Stimulated activated CD4-positive, alpha-beta T cell treated with anti-CD3 and anti-CD28 coated beads, Interleukin-1b, Interleukin-23, amount 100 ng/mL, for 48 hours (primary cell): ENCODE results near the gene MRPS25.
A peak's percentile ranks its signal among the peaks of the same experiment; 100 is the strongest.
"Not testable (repeated sequence)": the region's sequence is repeated elsewhere in the genome, so short reads cannot be mapped to it uniquely, and the experiment has no call there.

Experiments used
- DNase-seq: peaks from one replicate; pipeline ENCODE4 v3.0.0-alpha.2; 2020

The MRPS25 gene

DNA sequence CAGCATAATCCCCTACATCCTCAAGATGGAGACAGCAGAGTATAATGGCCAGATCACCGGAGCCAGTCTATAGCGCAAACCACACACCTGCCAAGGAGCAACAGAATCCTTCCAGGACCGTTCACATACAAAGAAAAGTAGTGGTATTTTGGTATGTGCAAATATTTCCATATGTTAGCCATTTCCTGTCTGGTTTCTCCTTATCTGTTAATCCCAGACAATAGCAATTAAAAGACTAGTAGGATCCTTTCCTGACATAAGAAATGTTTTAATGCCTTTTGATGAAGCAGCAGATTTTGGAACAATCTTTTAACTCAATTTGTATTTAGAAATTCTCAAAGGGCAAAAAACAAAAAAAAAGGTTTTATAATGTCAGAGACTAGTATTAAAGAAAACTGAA is 22.2 kb downstream of the MRPS25 start:
- no peak for DNase-seq

DNA sequence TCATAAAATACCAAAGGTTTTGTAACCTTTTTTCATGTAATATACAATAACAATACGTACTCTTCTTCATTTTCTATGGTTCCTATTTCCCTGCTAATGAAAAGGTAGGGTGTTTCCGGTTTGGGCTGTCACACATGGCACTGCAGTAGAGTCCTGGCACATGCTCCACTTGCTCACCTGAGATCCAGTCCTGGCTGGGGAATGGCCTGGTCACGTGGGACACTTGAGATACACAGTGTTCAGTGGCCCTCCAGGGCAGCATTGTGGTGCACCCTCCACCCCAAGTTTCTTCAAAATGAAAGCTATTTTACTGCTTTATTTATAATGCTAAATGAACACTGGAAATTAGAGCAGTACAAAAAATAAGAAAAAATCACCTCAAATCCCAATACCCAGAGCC is 23.2 kb downstream of the MRPS25 start:
- no peak for DNase-seq

DNA sequence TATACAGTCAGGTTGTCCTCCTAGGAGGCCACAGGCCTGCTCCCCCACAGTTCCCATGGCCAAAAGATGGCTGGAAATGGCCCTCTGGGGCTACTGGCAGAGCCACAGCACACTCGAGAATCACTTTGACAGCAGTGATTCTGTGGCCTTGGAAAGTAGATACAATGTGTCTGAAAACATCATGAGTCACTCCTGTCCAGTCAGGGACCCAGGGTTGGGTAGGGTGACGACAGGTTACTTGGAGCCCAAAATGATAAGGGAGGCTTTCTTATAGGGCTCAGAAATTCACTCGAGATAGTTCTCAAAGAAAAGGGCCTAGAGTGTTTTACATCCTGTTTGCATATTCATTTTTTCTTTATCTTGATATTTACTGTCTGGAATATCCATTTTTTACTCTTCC is 24.3 kb downstream of the MRPS25 start:
- no peak for DNase-seq

DNA sequence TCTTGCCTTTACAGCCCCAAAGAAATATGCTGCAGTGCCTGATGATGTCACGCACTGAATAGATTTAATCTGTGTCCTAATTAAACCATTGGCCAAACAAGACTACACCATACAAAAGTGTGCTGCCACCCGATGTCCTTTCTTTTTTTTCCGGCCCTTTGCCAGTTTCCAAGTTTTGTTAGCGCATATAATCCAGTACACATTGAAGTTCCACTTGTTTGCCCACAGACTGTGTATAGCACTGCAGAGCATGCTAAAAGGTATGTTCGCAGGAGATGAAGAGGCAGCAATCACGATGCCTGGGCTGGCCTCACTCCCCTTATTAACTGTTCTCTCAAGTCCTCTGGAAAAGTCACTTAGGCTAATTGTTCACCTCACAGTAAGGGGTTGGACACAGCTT is 26.8 kb downstream of the MRPS25 start:
- no peak for DNase-seq

DNA sequence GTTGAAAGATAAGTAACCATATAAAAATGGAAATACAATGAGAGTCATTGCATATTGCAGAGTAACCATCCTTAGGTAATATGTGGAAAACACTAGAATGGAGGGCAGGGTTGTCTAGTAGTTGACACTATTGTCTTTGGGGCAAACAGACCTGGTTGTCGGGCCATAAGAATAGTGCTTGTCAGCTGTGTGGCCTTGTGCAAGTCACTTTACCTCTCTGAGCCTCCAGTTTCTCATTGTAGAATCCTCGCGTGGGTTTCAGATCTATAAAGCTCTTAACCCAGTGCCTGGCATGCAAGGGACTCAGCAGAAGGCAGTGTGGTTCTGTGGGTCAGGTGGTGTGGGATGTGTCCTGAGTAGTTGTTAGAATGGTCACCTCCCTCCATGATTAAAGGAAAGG is 32.0 kb downstream of the MRPS25 start:
- DNase-seq, result no peak

DNA sequence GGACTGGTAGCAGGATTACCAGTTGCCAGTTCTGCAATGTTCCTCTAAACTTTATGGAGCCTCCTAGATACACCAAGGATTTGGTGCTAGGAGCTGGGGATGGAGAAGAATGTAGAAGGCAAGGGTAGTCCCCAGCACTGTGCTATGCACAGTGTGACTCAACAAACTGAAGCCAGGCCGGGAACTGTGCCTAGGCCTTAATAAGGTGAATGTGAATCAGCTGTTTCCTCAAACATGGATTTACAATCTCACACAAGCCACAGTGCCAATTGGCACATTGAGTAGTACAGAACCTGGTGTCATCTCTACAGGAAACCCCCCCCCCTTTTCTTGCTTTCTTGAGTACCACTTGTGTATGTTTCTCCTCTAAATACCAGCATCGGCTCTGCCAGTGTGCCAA is 32.5 kb downstream of the MRPS25 start:
- no peak for DNase-seq

DNA sequence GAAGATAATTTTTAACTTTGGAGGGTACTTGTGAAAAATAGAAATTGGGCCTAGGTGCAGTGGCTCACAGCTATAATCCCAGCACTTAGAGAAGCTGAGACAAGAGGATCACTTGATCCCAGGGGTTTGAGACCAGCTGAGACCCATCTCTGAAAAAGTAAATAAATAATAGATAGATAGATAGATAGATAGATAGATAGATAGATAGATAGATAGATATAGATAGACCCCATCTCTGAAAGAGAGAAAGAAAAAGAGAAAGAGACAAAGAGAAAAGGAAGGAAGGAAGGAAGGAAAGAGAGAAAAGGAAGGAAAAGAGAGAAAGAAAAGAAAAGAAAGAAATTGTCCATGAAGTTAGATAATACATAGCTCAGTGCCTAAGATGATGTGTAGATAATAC is 35.5 kb downstream of the MRPS25 start:
- DNase-seq, result no peak

DNA sequence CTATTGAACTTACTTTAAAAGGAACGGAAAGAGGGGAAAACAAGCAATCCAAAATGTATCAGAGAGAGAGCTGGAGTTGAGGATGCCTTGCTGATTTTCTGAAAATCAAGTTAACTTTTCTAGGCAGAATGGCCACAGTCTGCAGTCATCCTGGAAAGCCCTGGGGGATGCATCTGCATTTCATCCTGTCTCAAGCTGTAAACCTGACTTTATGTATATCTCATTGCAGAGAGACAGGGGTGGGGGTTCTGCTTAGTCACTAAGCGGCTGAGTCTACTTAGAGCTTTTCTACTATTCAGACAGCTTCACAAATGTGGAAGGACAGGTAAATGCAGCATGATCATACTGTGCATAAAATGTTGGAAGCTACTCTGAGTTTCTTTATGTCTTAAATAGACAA is 41.4 kb downstream of the MRPS25 start:
- DNase-seq, result no peak

DNA sequence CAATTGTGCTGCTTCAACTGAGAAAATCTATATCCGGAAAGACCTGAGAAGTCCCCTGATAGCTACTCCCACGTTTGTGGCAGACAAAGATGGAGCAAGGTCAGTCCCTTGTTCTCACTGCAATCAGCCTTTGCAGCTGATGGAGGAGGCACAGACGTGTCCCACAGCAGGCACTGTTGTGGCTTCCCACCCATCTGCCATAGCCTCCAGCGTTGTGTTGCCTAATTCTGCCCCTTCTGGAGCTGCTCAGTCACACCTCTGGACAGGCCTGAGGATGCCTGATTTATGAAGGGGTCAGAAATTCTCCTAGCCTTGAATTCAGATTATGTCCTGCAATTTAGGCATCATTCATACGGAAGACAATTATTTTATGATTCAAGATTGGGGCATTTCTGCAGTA is 41.9 kb downstream of the MRPS25 start:
- no peak for DNase-seq

DNA sequence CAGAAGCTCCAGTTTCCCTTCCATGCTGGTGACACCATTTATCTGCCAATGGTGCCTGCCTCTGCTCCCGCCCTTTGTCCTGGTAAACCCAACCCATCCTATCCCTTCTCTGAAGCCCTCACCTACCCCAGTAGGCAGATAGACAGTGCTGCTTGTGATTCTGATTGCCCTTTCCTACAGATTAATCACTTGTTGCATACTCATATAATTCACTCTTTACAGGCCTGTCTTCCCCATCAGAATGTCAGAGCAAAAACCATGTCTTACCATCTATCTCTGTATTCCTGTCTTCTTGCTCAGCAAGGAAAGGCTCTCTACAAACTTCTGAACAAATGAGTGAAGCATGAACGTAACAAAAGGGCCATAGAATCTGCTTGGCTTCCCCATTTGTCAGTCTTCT is 47.9 kb downstream of the MRPS25 start:
- no peak for DNase-seq

DNA sequence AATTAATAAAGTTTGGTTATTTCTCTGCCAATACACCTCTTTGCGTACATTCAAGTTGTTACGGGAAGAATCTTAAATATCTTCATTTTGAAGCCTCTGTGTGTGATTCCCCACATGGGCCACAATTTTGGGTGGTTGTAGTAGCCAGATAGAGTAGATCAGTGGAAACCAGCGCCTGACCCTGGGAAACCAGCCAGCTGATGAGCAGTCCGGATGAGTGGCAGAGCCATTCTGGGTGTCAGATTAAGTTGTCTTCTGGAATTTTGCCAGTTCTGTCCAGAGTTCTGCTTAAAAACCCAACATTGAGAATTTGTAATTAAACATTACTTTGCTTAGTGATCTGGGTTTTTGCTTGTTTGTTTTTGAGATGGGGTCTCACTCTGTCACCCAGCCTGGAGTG is 49.7 kb downstream of the MRPS25 start:
- no peak for DNase-seq

DNA sequence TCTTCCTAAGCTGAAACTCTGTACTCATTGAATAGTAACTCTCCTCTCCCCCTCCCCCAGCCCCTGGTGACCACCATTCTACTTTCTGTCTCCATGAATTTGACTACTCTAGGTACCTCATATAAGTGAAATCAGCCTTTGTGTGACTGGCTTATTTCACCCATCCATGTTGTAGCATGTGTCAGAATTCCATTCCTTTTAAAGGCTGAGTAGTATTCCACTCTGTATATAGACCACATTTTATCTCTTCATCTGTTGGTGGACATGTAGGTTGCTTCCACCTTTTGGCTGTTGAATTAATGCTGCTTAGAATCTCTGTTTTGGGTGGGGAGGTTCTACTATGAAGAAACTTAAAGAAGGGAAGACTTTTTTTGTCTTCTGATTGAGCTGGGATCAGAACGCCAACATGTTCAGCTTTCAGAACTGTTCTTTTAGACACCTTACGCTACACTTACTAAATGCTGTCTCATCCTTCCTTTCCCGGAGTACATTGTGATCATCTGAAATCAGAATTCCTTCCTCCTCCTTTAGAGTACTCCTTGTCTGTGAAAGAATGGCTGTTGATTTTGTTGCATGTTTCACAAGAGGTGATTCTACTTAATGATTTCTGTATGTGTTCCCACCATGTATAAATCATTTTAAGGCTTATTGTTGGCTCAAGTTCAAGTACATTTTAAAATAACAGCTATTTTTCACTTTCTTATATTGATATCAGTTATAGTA is 50.3 kb downstream of the MRPS25 start:
- no peak for DNase-seq

DNA sequence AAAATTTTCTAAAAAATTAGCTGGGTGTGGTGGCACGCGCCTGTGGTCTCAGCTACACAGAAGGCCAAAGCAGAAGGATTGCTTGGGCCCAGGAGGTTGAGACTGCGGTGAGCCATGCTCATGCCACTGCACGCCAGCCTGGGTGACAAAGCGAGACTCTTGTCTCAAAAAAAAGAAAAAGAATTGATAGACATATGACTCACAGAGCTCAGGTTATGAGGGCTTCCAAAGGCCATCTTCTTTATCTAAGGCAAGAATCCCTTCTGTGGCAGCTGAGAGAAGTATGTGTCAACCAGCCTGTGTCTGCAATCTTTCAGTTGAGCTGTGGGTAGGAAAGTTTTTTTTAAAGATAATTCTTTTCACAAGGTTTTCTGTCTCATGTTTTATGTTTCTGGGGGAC is 53.9 kb downstream of the MRPS25 start:
- DNase-seq, result peak; percentile 11

DNA sequence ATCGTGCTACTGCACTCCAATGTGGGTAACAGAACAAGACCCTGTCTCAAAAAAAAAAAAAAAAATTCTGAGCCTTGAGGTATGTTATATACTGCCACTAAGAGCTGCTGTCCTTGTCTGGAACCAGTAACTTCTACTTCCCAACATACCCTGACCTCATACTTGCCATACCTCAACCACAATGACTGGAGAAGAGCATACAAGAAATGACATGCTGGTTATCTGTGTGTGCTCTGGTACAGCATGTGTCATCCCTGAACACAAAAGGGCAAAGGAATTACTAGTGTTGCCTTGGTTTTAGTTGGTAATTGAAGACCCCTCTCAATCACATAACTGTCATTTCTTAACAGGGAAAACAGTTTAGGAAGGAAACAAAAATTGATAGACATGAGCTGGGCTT is 54.5 kb downstream of the MRPS25 start:
- DNase-seq, result no peak

DNA sequence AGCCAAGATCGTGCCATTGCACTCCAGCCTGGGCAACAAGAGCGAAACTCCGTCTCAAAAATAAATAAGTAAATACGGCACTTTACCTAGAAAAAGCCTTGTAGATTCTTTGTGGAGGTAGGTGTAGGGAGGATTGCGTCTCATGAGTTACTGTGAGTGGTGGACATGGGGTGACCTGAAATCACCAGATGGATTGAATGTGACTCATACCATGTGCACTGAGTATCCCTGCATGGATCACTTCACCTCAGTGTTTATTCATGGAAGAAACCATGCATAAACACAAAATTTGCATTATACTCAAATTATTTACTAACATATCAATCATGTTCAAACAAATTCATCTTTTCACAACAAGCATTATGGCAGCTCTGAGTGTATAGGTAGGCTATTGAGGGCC is 55.9 kb downstream of the MRPS25 start:
- DNase-seq, result no peak

DNA sequence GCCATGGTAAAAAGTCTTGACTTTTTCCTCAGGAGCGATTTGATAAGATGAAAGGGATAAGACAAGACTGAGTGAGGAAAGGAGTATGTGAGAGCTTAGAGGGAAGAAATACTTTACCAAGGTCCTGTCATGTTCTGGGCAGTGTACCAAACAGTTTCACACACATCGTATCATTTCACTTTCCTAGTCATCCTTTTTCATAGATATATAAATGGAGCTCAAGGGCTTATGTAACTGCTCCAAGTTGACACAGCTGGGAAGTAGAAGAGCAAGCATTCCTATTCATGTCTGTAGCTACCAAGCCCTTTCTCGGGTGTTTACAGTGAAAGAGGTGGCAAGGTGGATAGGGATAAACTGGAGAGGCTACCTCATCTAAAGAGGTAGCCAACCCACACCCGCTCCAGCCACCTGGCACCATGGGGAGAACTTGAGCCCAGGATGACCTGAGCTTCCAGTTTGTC is 57.4 kb downstream of the MRPS25 start:
- DNase-seq, result no peak

DNA sequence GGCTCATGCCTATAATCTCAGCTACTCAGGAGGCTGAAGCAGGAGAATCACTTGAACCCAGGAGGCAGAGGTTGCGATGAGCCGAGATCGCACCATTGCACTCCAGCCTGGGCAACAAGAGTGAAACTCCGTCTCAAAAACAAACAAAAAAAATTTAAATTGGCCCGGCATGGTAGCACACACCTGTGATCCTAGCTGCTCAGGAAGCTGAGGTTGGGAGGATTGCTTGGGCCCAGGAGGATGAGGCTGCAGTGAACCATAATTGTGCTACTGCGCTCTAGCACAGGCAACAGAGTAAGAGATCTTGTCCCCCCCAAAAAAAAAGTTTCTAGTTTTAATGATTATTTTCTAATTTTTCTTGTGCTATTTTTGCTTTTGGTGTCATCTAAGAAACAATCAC is 65.9 kb downstream of the MRPS25 start:
- DNase-seq, result not testable (repeated sequence)
